AG04449 (cell line): ENCODE measurements around the gene SV2B.

ENCODE experiments used
- CTCF ChIA-PET: fragments of 350-600 bp; formaldehyde crosslinking; extraction: SDS; loops from one replicate; lab custom pipeline; 2021; ENCODE audit warnings: antibody characterized with exemption; lab: Yijun Ruan, JAX
- POLR2A ChIA-PET: fragments of 400-600, 350-600 bp; formaldehyde crosslinking; extraction: SDS; loops from one replicate; lab custom pipeline; 2020; ENCODE audit warnings: antibody characterized with exemption, inconsistent platforms; lab: Yijun Ruan, JAX
- DNase-seq: peaks from one replicate; pipeline ENCODE4 v3.0.0-alpha.2; 2010; ENCODE audit warnings: low read depth, low spot score
- H3K4me3 ChIP-seq: 2 replicates; pipeline ENCODE4 v1.5.1; 2011; ENCODE audit warnings: low read depth, mild to moderate bottlenecking, control low read depth, low read length
- CTCF ChIP-seq: IDR thresholded peaks from one replicate; pipeline ENCODE4 v1.5.1; 2011; ENCODE audit warnings: mild to moderate bottlenecking, moderate library complexity, low read length, control low read depth, inconsistent platforms; ENCODE audit not compliant: insufficient read depth; ENCODE audit errors: missing control alignments

SV2B gene

GRCh38 chr15:91282486-91282885, 182.4 kb downstream of the SV2B start:
- no peak overlapping the region for H3K4me3 ChIP-seq
- no peak for DNase-seq
- CTCF ChIA-PET, result interaction anchor here (1.1 to 2.5 kb wide), 3 partner anchors 10 to 69 kb away, joined by 3 to 16 read pairs (median 3); no protein-coding TSS in a partner anchor

GRCh38 chr15:91283155-91283554, 183.1 kb downstream of the SV2B start:
- CTCF ChIA-PET, result interaction anchor here (1.1 to 2.5 kb wide), 3 partner anchors 10 to 70 kb away, joined by 3 to 16 read pairs (median 3); no protein-coding TSS in a partner anchor
- TF ChIP-seq CTCF, result no peak
- POLR2A ChIA-PET, result no interaction called here

More at GRCh38 chr15:91282486-91282885, 182.4 kb downstream of the SV2B start:
- POLR2A ChIA-PET, result no interaction called here
- no peak for TF ChIP-seq CTCF

GRCh38 chr15:91284758-91285466, 184.9 kb downstream of the SV2B start:
- POLR2A ChIA-PET, result no interaction called here
- CTCF ChIA-PET, result interaction anchor here (0.7 to 1.8 kb wide), 2 partner anchors 8 to 13 kb away, joined by 3 to 9 read pairs; no protein-coding TSS in a partner anchor
- no peak overlapping the region for H3K4me3 ChIP-seq
- no peak for TF ChIP-seq CTCF
- DNase-seq, result no peak

More at GRCh38 chr15:91283155-91283554, 183.1 kb downstream of the SV2B start:
- DNase-seq, result no peak
- H3K4me3 ChIP-seq, result no peak overlapping the region

- ChIA-PET CTCF (interaction anchor here (0.8 to 2.4 kb wide), 2 partner anchors 17 to 563 kb away, joined by 3 to 7 read pairs; no protein-coding TSS in a partner anchor), POLR2A (no interaction called here)
- no peak for DNase-seq
- no peak for TF ChIP-seq CTCF
- H3K4me3 ChIP-seq, result no peak overlapping the region
Observed at GRCh38 chr15:91289324-91289723, 189.3 kb downstream of the SV2B start.

- H3K4me3 ChIP-seq, result no peak overlapping the region
- ChIA-PET CTCF (interaction anchor here (1.5 to 2.4 kb wide), 2 partner anchors 12 to 18 kb away, joined by 4 to 7 read pairs; no protein-coding TSS in a partner anchor), POLR2A (no interaction called here)
- no peak for DNase-seq
- no peak for TF ChIP-seq CTCF
Observed at GRCh38 chr15:91290553-91290952, 190.5 kb downstream of the SV2B start.

- H3K4me3 ChIP-seq, result no peak overlapping the region
- DNase-seq, result no peak
- no peak for TF ChIP-seq CTCF
- ChIA-PET CTCF (interaction anchor here (1.5 kb wide), 1 partner anchor 11 kb away, joined by 4 read pairs; no protein-coding TSS in a partner anchor), POLR2A (no interaction called here)
Observed at GRCh38 chr15:91291673-91292072, 191.6 kb downstream of the SV2B start.
